PC-3 (cell line): ENCODE data around the gene FGFR1OP2.

Source experiments
- CTCF ChIP-seq: fragments of 300-600 bp; sonication (generic); conservative IDR thresholded peaks from 2 replicates; pipeline ENCODE4 v1.5.1; 2017; ENCODE audit warnings: antibody characterized with exemption, low read depth, mild to moderate bottlenecking, low read length
- EZH2 ChIP-seq: fragments of 300-600 bp; sonication (generic); IDR thresholded peaks from one replicate; pipeline ENCODE4 v1.6.1; 2017; ENCODE audit warnings: antibody characterized with exemption, mild to moderate bottlenecking, low read length; ENCODE audit not compliant: unreplicated experiment

GRCh38 chr12:26937863-26938700, at the start of gene FGFR1OP2, which contains the start of gene INTS13:
- TF ChIP-seq EZH2 (no peak), CTCF (no peak)
